Neuron (in vitro differentiated cells): ENCODE measurements around the gene GRB2.

ENCODE experiments used
- H2AFZ ChIP-seq: one replicate; pipeline ENCODE4 v1.6.1; 2013; ENCODE audit warnings: low read depth, mild to moderate bottlenecking, inconsistent platforms, low read length, moderate library complexity
- H3K27me3 ChIP-seq: one replicate; pipeline ENCODE4 v1.6.1; 2013; ENCODE audit warnings: low read length; ENCODE audit not compliant: insufficient read depth
- H3K36me3 ChIP-seq: one replicate; pipeline ENCODE4 v1.6.1; 2013; ENCODE audit warnings: low read length; ENCODE audit not compliant: insufficient read depth
- H3K4me1 ChIP-seq: one replicate; pipeline ENCODE4 v1.6.1; 2013; ENCODE audit warnings: low read length; ENCODE audit not compliant: insufficient read depth
- H3K4me3 ChIP-seq: 2 replicates; pipeline ENCODE4 v1.5.1; 2013; ENCODE audit warnings: mild to moderate bottlenecking, low read length, moderate library complexity
- H3K9me3 ChIP-seq: one replicate; pipeline ENCODE4 v1.6.1; 2013; ENCODE audit warnings: low read length

GRB2 gene

GRCh38 chr17:75406222-75406615 lies 741 bp upstream of the GRB2 start:
- H3K9me3 ChIP-seq = no peaks in the 10 kb centered on the region
- peaks cover 10% of the 10 kb centered on the region for H3K4me1 ChIP-seq
- H2AFZ ChIP-seq = peak overlapping the region; percentile 91
- peak overlapping the region; percentile 65 for H3K4me3 ChIP-seq
- H3K36me3 ChIP-seq = no peaks in the 10 kb centered on the region
- no peaks in the 10 kb centered on the region for H3K27me3 ChIP-seq

- Histone ChIP-seq H3K4me3 (peak overlapping the region; percentile 65), H3K4me1 (peaks cover 10% of the 10 kb centered on the region), H2AFZ (peak overlapping the region; percentile 89), H3K36me3 (peaks cover 3% of the 10 kb centered on the region), H3K27me3 (no peaks in the 10 kb centered on the region), H3K9me3 (no peaks in the 10 kb centered on the region)
Measured at GRCh38 chr17:75404731-75405364, 630 bp downstream of the GRB2 start.

DNA sequence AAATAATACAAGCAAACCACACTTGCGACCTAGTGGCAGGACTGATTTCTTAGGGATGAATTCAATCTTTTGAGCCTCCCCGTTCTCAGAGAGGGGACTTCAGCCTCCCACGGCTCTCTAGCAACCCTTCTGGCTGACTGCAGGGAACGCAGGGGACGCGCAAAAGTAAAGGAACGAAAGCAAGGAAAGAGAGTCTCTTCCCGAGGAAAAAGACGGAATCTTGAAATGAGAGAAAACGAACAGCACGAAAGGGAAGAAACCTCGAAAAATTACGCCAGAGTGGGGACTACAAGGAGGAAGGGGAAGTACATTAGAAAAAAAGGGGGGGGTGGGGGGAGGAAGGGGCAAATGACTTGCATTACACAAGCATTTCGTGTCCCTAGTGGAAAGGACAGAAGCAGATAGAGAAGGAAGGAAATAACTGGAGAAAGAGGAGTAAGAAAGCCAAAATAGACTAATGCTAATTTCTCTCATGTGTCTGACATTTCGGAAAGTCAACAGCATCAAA lies 1.2 kb downstream of the GRB2 start:
- Histone ChIP-seq H3K4me1 (peaks cover 10% of the 10 kb centered on the region), H3K4me3 (peak overlapping the region; percentile 65), H3K36me3 (peaks cover 3% of the 10 kb centered on the region), H3K9me3 (no peaks in the 10 kb centered on the region), H2AFZ (no peak overlapping the region), H3K27me3 (no peaks in the 10 kb centered on the region)

- H3K4me3 ChIP-seq = no peak overlapping the region
- no peak overlapping the region for H2AFZ ChIP-seq
- no peaks in the 10 kb centered on the region for H3K9me3 ChIP-seq
- peaks cover 10% of the 10 kb centered on the region for H3K4me1 ChIP-seq
- H3K27me3 ChIP-seq = no peaks in the 10 kb centered on the region
- peaks cover 3% of the 10 kb centered on the region for H3K36me3 ChIP-seq
Measured at GRCh38 chr17:75403131-75403530, 2.3 kb downstream of the GRB2 start.

GRCh38 chr17:75402026-75402425 lies 3.5 kb downstream of the GRB2 start:
- Histone ChIP-seq H3K4me1 (peaks cover 10% of the 10 kb centered on the region), H3K27me3 (no peaks in the 10 kb centered on the region), H3K4me3 (no peak overlapping the region), H3K36me3 (peaks cover 3% of the 10 kb centered on the region), H2AFZ (no peak overlapping the region), H3K9me3 (no peaks in the 10 kb centered on the region)

GRCh38 chr17:75400326-75400939 lies 5.0 kb downstream of the GRB2 start:
- H3K27me3 ChIP-seq = no peaks in the 10 kb centered on the region
- no peak overlapping the region for H3K4me3 ChIP-seq
- peaks cover 3% of the 10 kb centered on the region for H3K4me1 ChIP-seq
- H3K9me3 ChIP-seq = no peaks in the 10 kb centered on the region
- H3K36me3 ChIP-seq = peaks cover 3% of the 10 kb centered on the region
- no peak overlapping the region for H2AFZ ChIP-seq

DNA sequence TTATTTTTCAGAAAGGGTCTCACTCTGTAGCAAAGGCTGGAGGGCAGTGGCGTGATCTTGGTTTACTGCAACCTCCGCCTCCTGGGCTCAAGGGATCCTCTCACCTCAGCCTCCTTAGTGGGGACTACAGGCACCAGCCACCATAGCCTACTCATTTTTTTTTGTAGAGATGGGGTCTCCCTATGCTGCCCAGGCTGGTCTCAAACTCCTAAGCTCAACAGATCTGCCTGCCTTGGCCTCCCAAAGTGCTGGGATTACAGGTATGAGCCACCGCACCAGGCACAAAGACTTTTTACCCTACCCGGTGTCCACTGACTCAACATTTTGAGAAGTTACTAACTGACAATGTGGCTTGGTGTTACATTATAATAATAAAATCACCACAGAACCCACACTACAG lies 7.2 kb downstream of the GRB2 start:
- Histone ChIP-seq H3K4me3 (no peak overlapping the region), H3K9me3 (no peaks in the 10 kb centered on the region), H3K4me1 (peaks cover 13% of the 10 kb centered on the region), H3K36me3 (peaks cover 3% of the 10 kb centered on the region), H2AFZ (no peak overlapping the region), H3K27me3 (no peaks in the 10 kb centered on the region)

GRCh38 chr17:75397217-75397616 lies 8.3 kb downstream of the GRB2 start:
- peaks cover 3% of the 10 kb centered on the region for H3K36me3 ChIP-seq
- no peak overlapping the region for H3K4me3 ChIP-seq
- no peaks in the 10 kb centered on the region for H3K27me3 ChIP-seq
- no peak overlapping the region for H2AFZ ChIP-seq
- H3K4me1 ChIP-seq = peaks cover 19% of the 10 kb centered on the region
- H3K9me3 ChIP-seq = no peaks in the 10 kb centered on the region

DNA sequence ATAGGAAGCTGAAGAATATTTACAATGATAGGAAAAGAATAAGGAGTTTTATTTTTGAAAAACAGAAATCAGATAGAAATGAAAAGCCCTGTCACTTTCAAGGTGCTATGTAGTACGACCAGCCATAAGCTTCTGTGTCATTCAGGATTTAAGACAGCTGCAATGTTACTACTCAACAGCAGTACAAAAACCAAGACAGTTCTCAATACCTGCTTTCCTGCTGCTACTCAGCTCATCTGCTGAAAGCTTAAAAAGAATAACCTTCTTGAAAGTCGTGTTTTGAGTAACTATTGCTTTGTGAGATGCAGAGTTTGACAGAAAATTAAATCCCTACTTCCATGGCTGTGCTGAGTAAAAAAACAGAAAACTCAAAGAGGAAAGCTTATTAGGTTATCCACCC lies 8.7 kb downstream of the GRB2 start:
- no peak overlapping the region for H2AFZ ChIP-seq
- no peaks in the 10 kb centered on the region for H3K9me3 ChIP-seq
- H3K4me3 ChIP-seq = no peak overlapping the region

GRCh38 chr17:75396025-75396424 lies 9.5 kb downstream of the GRB2 start:
- no peaks in the 10 kb centered on the region for H3K27me3 ChIP-seq
- no peak overlapping the region for H2AFZ ChIP-seq
- peaks cover 22% of the 10 kb centered on the region for H3K4me1 ChIP-seq
- no peaks in the 10 kb centered on the region for H3K9me3 ChIP-seq
- no peak overlapping the region for H3K4me3 ChIP-seq
- peaks cover 3% of the 10 kb centered on the region for H3K36me3 ChIP-seq

More for the DNA sequence above, 8.7 kb downstream of the GRB2 start:
- Histone ChIP-seq H3K36me3 (peaks cover 3% of the 10 kb centered on the region), H3K27me3 (no peaks in the 10 kb centered on the region), H3K4me1 (peaks cover 22% of the 10 kb centered on the region)

GRCh38 chr17:75394332-75394918 lies 11.1 kb downstream of the GRB2 start:
- Histone ChIP-seq H3K27me3 (no peaks in the 10 kb centered on the region), H3K9me3 (no peaks in the 10 kb centered on the region), H3K36me3 (peaks cover 4% of the 10 kb centered on the region), H3K4me1 (peaks cover 22% of the 10 kb centered on the region), H3K4me3 (peak overlapping the region; percentile 86), H2AFZ (peak overlapping the region; percentile 19)

DNA sequence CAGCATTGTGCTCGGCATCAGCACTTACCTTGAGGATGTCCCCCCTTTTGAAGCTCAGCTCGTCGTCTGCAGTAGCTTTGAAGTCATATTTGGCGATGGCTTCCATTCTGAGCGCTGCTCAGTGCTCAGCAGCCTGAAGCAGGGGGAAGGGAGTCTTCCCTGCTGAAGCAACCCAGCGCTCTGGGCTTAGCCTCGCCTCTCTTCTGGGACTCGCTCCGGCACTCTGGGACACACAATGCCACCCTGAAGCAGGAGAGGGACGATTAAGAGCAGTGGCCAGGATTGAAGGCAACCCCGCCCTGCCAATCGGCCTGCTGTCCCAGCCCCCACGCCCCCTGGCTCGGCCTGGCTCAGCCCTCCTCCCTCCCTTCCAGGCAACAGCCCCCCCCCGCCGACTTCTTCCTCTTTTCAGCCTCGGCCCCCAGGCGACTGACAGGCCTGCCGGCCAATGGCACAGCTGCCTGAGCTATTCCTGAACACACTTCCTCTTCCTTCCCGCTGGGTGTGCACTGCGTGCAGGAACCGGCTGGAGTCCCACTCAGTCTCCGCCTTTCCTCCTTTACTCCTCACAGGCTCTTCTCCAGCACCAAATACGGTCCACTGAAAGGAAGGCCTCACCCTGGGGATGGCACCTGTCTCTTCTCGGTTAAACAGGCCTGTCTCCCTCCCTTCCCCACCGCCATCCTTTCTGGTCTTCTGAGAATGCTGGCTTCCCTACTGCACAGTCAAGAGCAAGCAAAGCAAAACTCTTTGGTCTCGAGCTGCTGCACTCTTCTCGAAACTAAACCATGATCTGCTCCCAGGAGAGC lies 11.8 kb downstream of the GRB2 start:
- Histone ChIP-seq H2AFZ (peak overlapping the region; percentile 19), H3K9me3 (no peaks in the 10 kb centered on the region), H3K4me3 (peak overlapping the region; percentile 86), H3K36me3 (peaks cover 4% of the 10 kb centered on the region), H3K4me1 (peaks cover 22% of the 10 kb centered on the region), H3K27me3 (no peaks in the 10 kb centered on the region)

DNA sequence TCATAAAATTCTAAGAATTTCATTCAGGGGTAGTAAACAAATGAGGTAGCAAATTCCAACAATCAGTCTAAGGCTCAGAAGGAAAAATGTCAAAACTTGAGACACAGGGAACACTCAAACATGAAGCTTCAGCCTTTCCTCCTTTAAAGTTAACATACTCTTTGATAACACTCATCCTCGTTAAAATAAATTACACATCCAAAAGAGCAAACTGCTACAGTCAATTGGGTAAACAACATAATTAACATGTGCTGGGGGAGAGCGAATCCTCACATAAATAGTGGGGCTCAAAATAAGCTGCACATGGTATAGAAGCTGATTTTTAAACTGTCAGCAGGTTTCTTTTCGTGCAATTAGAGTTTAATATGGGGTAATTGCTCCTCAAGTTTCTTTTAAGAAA lies 12.9 kb downstream of the GRB2 start:
- Histone ChIP-seq H3K27me3 (no peaks in the 10 kb centered on the region), H3K4me1 (peaks cover 22% of the 10 kb centered on the region), H2AFZ (no peak overlapping the region), H3K4me3 (peak overlapping the region; percentile 86), H3K36me3 (peaks cover 5% of the 10 kb centered on the region), H3K9me3 (no peaks in the 10 kb centered on the region)
